Gastrocnemius medialis (tissue), 4 donors: ENCODE data around the gene JMY.

ENCODE experiments used
- POLR2A ChIP-seq, 2 donors: fragments of 450-650 bp; IDR thresholded peaks; one replicate each; pipeline ENCODE4 v1.6.1; 2017; ENCODE audit warnings: antibody characterized with exemption in 2 of 2, mild to moderate bottlenecking in 2 of 2, moderate library complexity in 2 of 2
- TF ChIP-seq, protein P1 (sequence below), 5 experiments: fragments of 450-650 bp in 3 of 5; fragments of 200-600 bp in 2 of 5; sonication (generic) in 2 of 5; IDR thresholded peaks in 4 of 5; conservative IDR thresholded peaks in 1 of 5; 1 replicate in 4 of 5; 2 replicates in 1 of 5; pipeline ENCODE4 v1.5.1; 2016 to 2019; ENCODE audit warnings: antibody characterized with exemption in 5 of 5, mild to moderate bottlenecking in 3 of 5, moderate library complexity in 3 of 5

DNA sequence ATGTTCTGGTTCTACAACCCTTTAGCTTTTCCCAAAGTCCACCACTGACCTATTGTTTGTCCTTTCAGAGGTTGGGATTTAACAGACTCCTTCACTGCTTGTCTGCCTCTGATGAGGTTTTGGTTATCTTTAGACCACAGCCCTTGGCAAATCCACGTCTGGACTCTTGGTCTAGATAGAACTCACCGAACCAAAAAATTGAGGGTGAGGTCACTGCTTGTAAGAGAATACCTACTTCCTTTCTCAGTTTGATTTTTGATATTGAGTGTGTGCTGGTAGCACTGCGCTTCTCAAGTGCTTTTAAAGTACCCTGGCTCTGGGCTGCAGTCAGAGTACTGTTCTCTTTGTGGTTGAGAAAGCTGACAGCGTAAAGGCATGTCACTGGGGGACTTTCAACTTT is 61.7 kb downstream of the JMY start:
- TF ChIP-seq, protein P1, sequence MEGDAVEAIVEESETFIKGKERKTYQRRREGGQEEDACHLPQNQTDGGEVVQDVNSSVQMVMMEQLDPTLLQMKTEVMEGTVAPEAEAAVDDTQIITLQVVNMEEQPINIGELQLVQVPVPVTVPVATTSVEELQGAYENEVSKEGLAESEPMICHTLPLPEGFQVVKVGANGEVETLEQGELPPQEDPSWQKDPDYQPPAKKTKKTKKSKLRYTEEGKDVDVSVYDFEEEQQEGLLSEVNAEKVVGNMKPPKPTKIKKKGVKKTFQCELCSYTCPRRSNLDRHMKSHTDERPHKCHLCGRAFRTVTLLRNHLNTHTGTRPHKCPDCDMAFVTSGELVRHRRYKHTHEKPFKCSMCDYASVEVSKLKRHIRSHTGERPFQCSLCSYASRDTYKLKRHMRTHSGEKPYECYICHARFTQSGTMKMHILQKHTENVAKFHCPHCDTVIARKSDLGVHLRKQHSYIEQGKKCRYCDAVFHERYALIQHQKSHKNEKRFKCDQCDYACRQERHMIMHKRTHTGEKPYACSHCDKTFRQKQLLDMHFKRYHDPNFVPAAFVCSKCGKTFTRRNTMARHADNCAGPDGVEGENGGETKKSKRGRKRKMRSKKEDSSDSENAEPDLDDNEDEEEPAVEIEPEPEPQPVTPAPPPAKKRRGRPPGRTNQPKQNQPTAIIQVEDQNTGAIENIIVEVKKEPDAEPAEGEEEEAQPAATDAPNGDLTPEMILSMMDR (IDR thresholded peaks at IDR 0.05 in 4 of 5, conservative IDR thresholded peaks at IDR 0.05 in 1 of 5) = no peak
- no peak for TF ChIP-seq POLR2A (IDR thresholded peaks at IDR 0.05)
